SU-DHL-6 (cell line): ENCODE measurements around the gene GLI3.

Experiments
- H2AFZ ChIP-seq: fragments of 200-600 bp; sonication (generic); 2 replicates; pipeline ENCODE4 v1.6.1; 2014; ENCODE audit warnings: low read depth, mild to moderate bottlenecking, moderate library complexity, mixed read lengths, antibody characterized with exemption, low read length; ENCODE audit not compliant: severe bottlenecking
- H3F3A ChIP-seq: fragments of 200-600 bp; shearing (Covaris generic); 2 replicates; pipeline ENCODE4 v1.6.0; 2016; ENCODE audit warnings: antibody characterized with exemption, mild to moderate bottlenecking; ENCODE audit not compliant: insufficient read depth
- H3K27ac ChIP-seq: fragments of 200-600 bp; sonication (generic); 2 replicates; pipeline ENCODE4 v1.5.1; 2016; ENCODE audit warnings: low read depth, mild to moderate bottlenecking, low read length, moderate library complexity, mixed read lengths
- H3K27me3 ChIP-seq: fragments of 200-600 bp; sonication (generic), shearing (Covaris generic); 2 replicates; pipeline ENCODE4 v1.6.0; 2014; ENCODE audit warnings: mild to moderate bottlenecking, low read length
- H3K36me3 ChIP-seq: fragments of 200-600 bp; sonication (generic); 2 replicates; pipeline ENCODE4 v1.6.1; 2014; ENCODE audit warnings: mild to moderate bottlenecking, low read length, mixed read lengths
- H3K4me2 ChIP-seq: fragments of 300-600, 200-600 bp; shearing (Covaris generic), sonication (generic); 2 replicates; pipeline ENCODE4 v1.6.0; 2014; ENCODE audit warnings: low read length, low read depth, mild to moderate bottlenecking; ENCODE audit not compliant: poor library complexity, severe bottlenecking
- H3K4me3 ChIP-seq: fragments of 200-600 bp; sonication (generic); 2 replicates; pipeline ENCODE4 v1.5.1; 2014; ENCODE audit warnings: antibody characterized with exemption, low read length, mild to moderate bottlenecking, mixed read lengths; ENCODE audit not compliant: insufficient read depth, poor library complexity, severe bottlenecking
- H3K79me2 ChIP-seq: fragments of 200-600 bp; sonication (generic); 2 replicates; pipeline ENCODE4 v1.6.1; 2014; ENCODE audit warnings: mild to moderate bottlenecking, low read length, moderate library complexity; ENCODE audit not compliant: insufficient read depth
- H3K9ac ChIP-seq: fragments of 200-600 bp; sonication (generic); 2 replicates; pipeline ENCODE4 v1.7.0; 2014; ENCODE audit warnings: mild to moderate bottlenecking, low read length
- H3K9me2 ChIP-seq: fragments of 200-600 bp; sonication (generic); replicated peaks from 2 replicates; pipeline ENCODE4 v1.6.1; 2014; ENCODE audit warnings: low read length; ENCODE audit not compliant: insufficient read depth
- H3K9me3 ChIP-seq: fragments of 200-600 bp; sonication (generic); 2 replicates; pipeline ENCODE4 v1.6.1; 2014; ENCODE audit warnings: low read length, mixed read lengths; ENCODE audit not compliant: insufficient read depth
- H4K20me1 ChIP-seq: fragments of 200-600 bp; sonication (generic); 2 replicates; pipeline ENCODE4 v1.6.1; 2014; ENCODE audit warnings: low read depth, mild to moderate bottlenecking, antibody characterized with exemption, low read length, moderate library complexity, mixed read lengths
- EZH2phosphoT487 ChIP-seq: fragments of 200-600 bp; sonication (generic), shearing (Covaris generic); conservative IDR thresholded peaks from 2 replicates; pipeline ENCODE4 v1.6.1; 2018; ENCODE audit warnings: mild to moderate bottlenecking, antibody characterized with exemption, low read length, moderate library complexity, mixed read lengths
- TF ChIP-seq, protein P1 (sequence below): fragments of 200-600 bp; sonication (generic); IDR thresholded peaks from one replicate; pipeline ENCODE4 v1.5.1; 2017; ENCODE audit warnings: antibody characterized with exemption, mild to moderate bottlenecking, low read length, moderate library complexity; ENCODE audit not compliant: insufficient read depth, poor library complexity, severe bottlenecking

The GLI3 gene

DNA sequence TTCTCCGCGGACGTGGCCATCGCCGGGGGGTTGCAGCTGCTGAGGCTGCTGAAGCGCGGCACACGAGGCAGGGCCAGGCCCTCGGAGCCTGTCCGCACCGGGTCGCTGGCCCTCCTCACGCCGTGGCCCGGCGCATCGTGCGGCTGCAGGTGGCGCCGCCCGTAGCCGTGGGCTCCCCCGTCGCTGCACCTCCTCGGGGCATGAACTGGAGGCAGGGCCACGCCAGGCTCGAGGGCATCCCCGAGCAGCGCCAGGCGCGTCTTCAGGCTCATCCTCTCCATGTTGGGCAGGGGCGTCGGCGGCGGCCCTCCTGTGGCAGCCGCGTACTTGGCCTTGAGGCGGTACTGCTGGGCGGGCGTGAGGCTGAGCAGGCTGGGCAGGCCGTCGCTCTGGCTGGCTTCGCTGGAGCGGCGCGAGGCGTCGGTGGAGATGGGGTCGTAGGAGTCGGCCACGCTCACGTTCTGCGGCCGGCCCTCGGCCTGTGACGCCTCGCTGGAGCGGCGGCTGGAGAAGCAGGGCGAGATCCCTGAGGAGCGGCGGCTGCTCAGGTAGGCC lies 271.0 kb downstream of the GLI3 start:
- TF ChIP-seq, protein P1, sequence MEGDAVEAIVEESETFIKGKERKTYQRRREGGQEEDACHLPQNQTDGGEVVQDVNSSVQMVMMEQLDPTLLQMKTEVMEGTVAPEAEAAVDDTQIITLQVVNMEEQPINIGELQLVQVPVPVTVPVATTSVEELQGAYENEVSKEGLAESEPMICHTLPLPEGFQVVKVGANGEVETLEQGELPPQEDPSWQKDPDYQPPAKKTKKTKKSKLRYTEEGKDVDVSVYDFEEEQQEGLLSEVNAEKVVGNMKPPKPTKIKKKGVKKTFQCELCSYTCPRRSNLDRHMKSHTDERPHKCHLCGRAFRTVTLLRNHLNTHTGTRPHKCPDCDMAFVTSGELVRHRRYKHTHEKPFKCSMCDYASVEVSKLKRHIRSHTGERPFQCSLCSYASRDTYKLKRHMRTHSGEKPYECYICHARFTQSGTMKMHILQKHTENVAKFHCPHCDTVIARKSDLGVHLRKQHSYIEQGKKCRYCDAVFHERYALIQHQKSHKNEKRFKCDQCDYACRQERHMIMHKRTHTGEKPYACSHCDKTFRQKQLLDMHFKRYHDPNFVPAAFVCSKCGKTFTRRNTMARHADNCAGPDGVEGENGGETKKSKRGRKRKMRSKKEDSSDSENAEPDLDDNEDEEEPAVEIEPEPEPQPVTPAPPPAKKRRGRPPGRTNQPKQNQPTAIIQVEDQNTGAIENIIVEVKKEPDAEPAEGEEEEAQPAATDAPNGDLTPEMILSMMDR = no peak
- TF ChIP-seq EZH2phosphoT487 = no peak
- Histone ChIP-seq H3K4me3 (no peak overlapping the region), H3K9me2 (no peaks in the 10 kb centered on the region), H3K79me2 (no peaks in the 10 kb centered on the region), H2AFZ (no peak overlapping the region), H3K27ac (no peak overlapping the region), H3K36me3 (no peaks in the 10 kb centered on the region), H3K9me3 (no peaks in the 10 kb centered on the region), H3K27me3 (no peaks in the 10 kb centered on the region), H3K4me2 (no peak overlapping the region), H3F3A (no peaks in the 10 kb centered on the region), H4K20me1 (no peaks in the 10 kb centered on the region), H3K9ac (no peak overlapping the region)

DNA sequence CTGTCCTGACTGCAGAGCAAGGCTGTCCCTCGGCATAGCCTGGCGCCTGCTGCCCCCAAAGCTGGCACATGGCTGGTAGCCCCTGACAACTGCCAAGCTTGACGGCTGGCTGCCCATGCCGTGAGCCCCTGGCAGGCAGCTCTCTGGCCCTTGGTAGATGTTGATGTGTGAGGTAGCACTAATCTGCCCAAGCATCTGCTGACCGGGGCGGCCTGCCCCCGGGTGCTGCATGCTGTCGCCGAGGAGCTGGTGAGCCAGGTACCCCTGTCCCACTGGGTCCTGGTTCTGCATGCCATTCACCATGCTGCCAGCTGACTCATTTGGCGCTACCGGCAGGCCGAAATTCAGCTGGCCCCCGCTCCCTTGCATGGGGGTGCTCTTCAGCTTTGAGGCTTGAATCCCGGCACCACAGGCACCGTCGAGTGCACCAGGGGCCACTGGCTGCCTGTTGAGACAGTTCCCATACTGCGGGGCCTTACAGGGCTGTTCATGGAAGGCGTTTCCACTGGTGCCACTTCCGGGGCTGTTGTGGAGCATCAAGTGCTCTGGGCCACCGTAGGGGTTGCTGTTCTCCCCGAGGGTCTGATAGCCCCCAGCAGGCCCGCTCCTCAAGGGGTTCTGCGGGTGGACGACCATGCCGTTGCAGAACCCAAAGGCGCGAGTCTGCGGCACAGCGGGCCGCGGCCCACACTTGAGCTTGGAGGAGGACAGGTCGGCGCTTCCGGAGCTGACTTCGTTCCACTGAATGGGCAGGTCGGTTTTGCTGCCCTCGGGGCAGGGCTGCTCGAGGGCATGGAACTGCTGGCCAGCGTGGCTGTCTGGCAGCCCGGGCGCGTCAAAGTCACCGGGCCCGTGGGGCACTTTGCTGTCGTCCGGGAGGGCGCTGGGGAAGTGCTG lies 271.9 kb downstream of the GLI3 start:
- H4K20me1 ChIP-seq = no peaks in the 10 kb centered on the region
- no peak overlapping the region for H3K9ac ChIP-seq
- H3K79me2 ChIP-seq = no peaks in the 10 kb centered on the region
- no peaks in the 10 kb centered on the region for H3K9me3 ChIP-seq
- no peak overlapping the region for H3K27ac ChIP-seq
- no peaks in the 10 kb centered on the region for H3K27me3 ChIP-seq
- H3K36me3 ChIP-seq = no peaks in the 10 kb centered on the region
- H3F3A ChIP-seq = no peaks in the 10 kb centered on the region
- TF ChIP-seq EZH2phosphoT487 = no peak
- TF ChIP-seq, protein P1 = no peak
- H3K9me2 ChIP-seq = no peaks in the 10 kb centered on the region
- no peak overlapping the region for H3K4me2 ChIP-seq
- H3K4me3 ChIP-seq = no peak overlapping the region
- H2AFZ ChIP-seq = no peak overlapping the region

DNA sequence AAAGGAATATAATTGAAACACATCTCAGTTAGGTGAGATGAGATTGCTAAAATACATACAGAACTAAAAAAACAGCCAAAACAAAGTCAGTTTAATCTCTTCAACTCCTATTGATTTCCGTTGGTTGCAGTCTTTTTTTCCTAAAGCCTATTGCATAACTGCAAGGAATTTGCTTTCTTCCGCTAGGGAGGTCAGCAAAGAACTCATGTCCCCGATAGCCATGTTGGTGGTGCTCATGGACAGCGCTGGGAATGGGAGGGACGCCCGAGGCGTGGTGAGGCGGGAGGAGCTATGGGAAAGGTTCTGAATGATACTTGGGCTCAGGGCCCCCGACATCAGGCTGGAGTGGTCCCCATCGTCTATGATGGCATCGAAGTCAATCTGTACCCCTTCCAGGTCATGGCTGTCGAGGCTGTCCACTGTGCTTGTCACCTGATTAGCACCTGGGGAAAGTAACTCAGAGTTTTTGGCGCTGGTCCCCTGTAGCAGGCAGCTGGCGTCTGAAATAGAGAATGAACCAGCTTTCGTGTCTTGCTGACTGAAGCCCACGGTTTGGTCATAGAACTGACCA lies 272.7 kb downstream of the GLI3 start:
- no peaks in the 10 kb centered on the region for H3K9me2 ChIP-seq
- H3K9ac ChIP-seq = no peak overlapping the region
- no peaks in the 10 kb centered on the region for H3K27me3 ChIP-seq
- H3K79me2 ChIP-seq = no peaks in the 10 kb centered on the region
- no peak overlapping the region for H2AFZ ChIP-seq
- TF ChIP-seq, protein P1 = no peak
- no peak for TF ChIP-seq EZH2phosphoT487
- H3K36me3 ChIP-seq = no peaks in the 10 kb centered on the region
- no peaks in the 10 kb centered on the region for H4K20me1 ChIP-seq
- no peak overlapping the region for H3K4me3 ChIP-seq
- H3K27ac ChIP-seq = no peak overlapping the region
- H3K4me2 ChIP-seq = no peak overlapping the region
- no peaks in the 10 kb centered on the region for H3K9me3 ChIP-seq
- H3F3A ChIP-seq = no peaks in the 10 kb centered on the region
